Gastroesophageal sphincter (tissue), 4 donors: ENCODE results near the gene POLD2. TPM values are rescaled to one million over a fixed set of nuclear protein-coding genes. Genes with fewer than 3 reads are reported as not detected.
A peak's percentile ranks its signal among the peaks of the same experiment; 100 is the strongest.

Source experiments
- ATAC-seq: fragments of 150-250 bp; one replicate; pipeline ENCODE4 v1.9.1; 2016; ENCODE audit warnings: mild to moderate bottlenecking, moderate library complexity
- H3K27ac ChIP-seq, 4 donors: fragments of 200-600 bp; sonication (generic) in 3 of 4; 1 replicate in 3 of 4; 2 replicates in 1 of 4; pipeline ENCODE4 v1.5.1; 2016 to 2019
- H3K27me3 ChIP-seq: fragments of 200-600 bp; sonication (generic); one replicate; pipeline ENCODE4 v1.5.1; 2019
- H3K36me3 ChIP-seq, 2 donors: fragments of 200-600 bp; sonication (generic); one replicate each; pipeline ENCODE4 v1.5.1; 2019; ENCODE audit warnings: control low read depth in 1 of 2
- H3K4me1 ChIP-seq, 3 donors: fragments of 200-600 bp; sonication (generic); 1 replicate in 2 of 3; 2 replicates in 1 of 3; pipeline ENCODE4 v1.5.1; 2016 to 2019; ENCODE audit warnings: control low read depth in 2 of 3
- H3K4me3 ChIP-seq, 2 donors: fragments of 200-600 bp; sonication (generic); one replicate each; pipeline ENCODE4 v1.5.1; 2019; ENCODE audit warnings: mild to moderate bottlenecking in 1 of 2, moderate library complexity in 1 of 2
- H3K9me3 ChIP-seq, 3 donors: fragments of 200-600 bp; sonication (generic); one replicate each; pipeline ENCODE4 v1.5.1; 2017 to 2019; ENCODE audit warnings: control low read depth in 2 of 3
- CTCF ChIP-seq, 4 experiments: fragments of 200-600 bp in 2 of 4; fragments of 450-650 bp in 2 of 4; sonication (generic) in 1 of 4; IDR thresholded peaks; one replicate each; pipeline ENCODE4 v1.5.1; 2017 to 2019; ENCODE audit warnings: antibody characterized with exemption in 4 of 4, mild to moderate bottlenecking in 2 of 4, moderate library complexity in 2 of 4
- EP300 ChIP-seq: sonication (generic); formaldehyde crosslinking; IDR thresholded peaks from one replicate; pipeline ENCODE4 v1.6.1; 2017; ENCODE audit warnings: antibody characterized with exemption, mild to moderate bottlenecking
- POLR2A ChIP-seq, 2 donors: fragments of 450-650 bp; IDR thresholded peaks; one replicate each; pipeline ENCODE4 v1.6.1; 2017; ENCODE audit warnings: antibody characterized with exemption in 2 of 2, mild to moderate bottlenecking in 2 of 2, moderate library complexity in 1 of 2
- POLR2AphosphoS5 ChIP-seq: sonication (generic); formaldehyde crosslinking; IDR thresholded peaks from one replicate; pipeline ENCODE4 v1.6.1; 2017; ENCODE audit warnings: antibody characterized with exemption
- WGBS, 2 donors: methylation state at CpG; one replicate each; pipeline ENCODE4 v1.1.5; 2018; ENCODE audit warnings: low coverage in 1 of 2; 5-methylcytosine and 5-hydroxymethylcytosine counted together
- total RNA-seq, 4 donors: library from RNA; depleted of rRNA; stranded (reverse); fragments of >200 nt; gene quantifications; one replicate each; pipeline ENCODE4 v1.1.0, GENCODE V29; 2016

The POLD2 gene
- total RNA-seq, 4 donors from 2014 or later, result 45.3 to 52.6 (median 50.8) TPM

- 18 to 20% methylated on average over 14 to 19 of the region's 20 CpGs for WGBS, 2 donors
- H3K27me3 ChIP-seq, result no peaks in the 10 kb centered on the region
- peak overlapping the region; percentile 77 to 94 (median 88) for H3K27ac ChIP-seq
- H3K9me3 ChIP-seq, result no peaks in the 10 kb centered on the region
- H3K4me1 ChIP-seq, result peaks cover 0 to 79% (median 32%) of the 10 kb centered on the region in 3 donors
- TF ChIP-seq CTCF (IDR thresholded peaks at IDR 0.05) (no peak), POLR2AphosphoS5 (peak; percentile 48)
- no peaks in the 10 kb centered on the region for H3K36me3 ChIP-seq
- peak; percentile 74 for ATAC-seq
- no peak overlapping the region for H3K4me3 ChIP-seq
Measured at GRCh38 chr7:44087911-44088838, 35.2 kb downstream of the POLD2 start.

GRCh38 chr7:44086627-44087026 lies 36.7 kb downstream of the POLD2 start:
- 100% methylated on average over 3 of the region's 3 CpGs for WGBS, 2 donors
- H3K9me3 ChIP-seq, result no peaks in the 10 kb centered on the region
- peak overlapping the region in 3 of 4 donors; percentile 88 to 94 (median 89) for H3K27ac ChIP-seq
- no peaks in the 10 kb centered on the region for H3K36me3 ChIP-seq
- ATAC-seq, result no peak
- H3K4me1 ChIP-seq, result peaks cover 0 to 76% (median 32%) of the 10 kb centered on the region in 3 donors
- no peak for TF ChIP-seq POLR2AphosphoS5
- TF ChIP-seq POLR2A (IDR thresholded peaks at IDR 0.05), result no peak
- TF ChIP-seq EP300, result no peak
- no peaks in the 10 kb centered on the region for H3K27me3 ChIP-seq
- H3K4me3 ChIP-seq, result no peak overlapping the region

- H3K4me1 ChIP-seq, result peaks cover 0 to 76% (median 41%) of the 10 kb centered on the region in 3 donors
- WGBS, 2 donors, result 77 to 92% methylated on average over 2 of the region's 3 CpGs
- peak overlapping the region in 3 of 4 donors; percentile 41 to 94 (median 88) for H3K27ac ChIP-seq
- TF ChIP-seq POLR2AphosphoS5 (no peak), EP300 (no peak), POLR2A (IDR thresholded peaks at IDR 0.05) (no peak), CTCF (IDR thresholded peaks at IDR 0.05) (no peak)
- no peaks in the 10 kb centered on the region for H3K27me3 ChIP-seq
- no peak for ATAC-seq
- peaks cover 0 to 4% of the 10 kb centered on the region in 2 donors for H3K36me3 ChIP-seq
- no peaks in the 10 kb centered on the region for H3K9me3 ChIP-seq
- no peak overlapping the region for H3K4me3 ChIP-seq
Measured at GRCh38 chr7:44085546-44085945, 37.8 kb downstream of the POLD2 start.

GRCh38 chr7:44084701-44085100 lies 38.6 kb downstream of the POLD2 start:
- 0 to 17% methylated on average over 1 of the region's 4 CpGs for WGBS, 2 donors
- Histone ChIP-seq H3K4me1 (peaks cover 0 to 76% (median 34%) of the 10 kb centered on the region in 3 donors), H3K9me3 (no peaks in the 10 kb centered on the region), H3K4me3 (no peak overlapping the region), H3K36me3 (peaks cover 0 to 13% of the 10 kb centered on the region in 2 donors), H3K27ac (peak overlapping the region in 3 of 4 donors; percentile 88 to 94 (median 90)), H3K27me3 (no peaks in the 10 kb centered on the region)
- ATAC-seq, result no peak
- no peak for TF ChIP-seq EP300
- no peak for TF ChIP-seq CTCF (IDR thresholded peaks at IDR 0.05)
- no peak for TF ChIP-seq POLR2A (IDR thresholded peaks at IDR 0.05)
- TF ChIP-seq POLR2AphosphoS5, result no peak

- H3K27me3 ChIP-seq, result no peaks in the 10 kb centered on the region
- TF ChIP-seq EP300, result no peak
- no peak for TF ChIP-seq CTCF (IDR thresholded peaks at IDR 0.05)
- TF ChIP-seq POLR2A (IDR thresholded peaks at IDR 0.05), result no peak
- no peak for TF ChIP-seq POLR2AphosphoS5
Measured at GRCh38 chr7:44083796-44084195, 39.6 kb downstream of the POLD2 start.

More at GRCh38 chr7:44083796-44084195, 39.6 kb downstream of the POLD2 start:
- Histone ChIP-seq H3K9me3 (no peaks in the 10 kb centered on the region), H3K36me3 (peaks cover 0 to 22% of the 10 kb centered on the region in 2 donors), H3K4me1 (peaks cover 0 to 76% (median 33%) of the 10 kb centered on the region in 3 donors), H3K27ac (peak overlapping the region in 3 of 4 donors; percentile 88 to 94 (median 90)), H3K4me3 (no peak overlapping the region)
- 83 to 86% methylated on average over 2 to 3 of the region's 3 CpGs for WGBS, 2 donors
- no peak for ATAC-seq
